HCT116 (cell line): ENCODE measurements around the gene CTNND2. TPM values are rescaled to one million over a fixed set of nuclear protein-coding genes. Genes with fewer than 3 reads are reported as not detected.

ENCODE experiments used
- ATAC-seq: fragments of 200-7000 bp; cut with Tn5 transposase; 2 replicates; pipeline ENCODE4 v1.9.1; 2020; ENCODE audit warnings: mild to moderate bottlenecking, moderate library complexity
- BruUV-seq: library from RNA; stranded (reverse); fragments of 400-500 nt; replicated peaks from 2 replicates; lab custom pipeline; 2021; lab: Mats Ljungman, UMichigan
- CTCF ChIA-PET: fragments of 300-600 bp; sonication (Branson Sonifier 250); formaldehyde crosslinking; loops from one replicate; lab custom pipeline; 2021; ENCODE audit warnings: antibody characterized with exemption; lab: Charles Lee
- POLR2A ChIA-PET: fragments of 300-600, 350-600 bp; sonication (Branson Sonifier 250); formaldehyde crosslinking; loops from one replicate; lab custom pipeline; 2021; ENCODE audit warnings: antibody characterized with exemption; lab: Charles Lee
- RAD21 ChIA-PET, 2 experiments: fragments of 300-600 bp; sonication (Branson Sonifier 250); formaldehyde crosslinking; loops; one replicate each; lab custom pipeline; 2023; ENCODE audit warnings: low total read pairs in 2 of 2; ENCODE audit not compliant: uncharacterized antibody in 2 of 2, unreplicated experiment in 2 of 2, low non-redundant PET in 1 of 2; lab: Charles Lee
- DNase-seq: peaks from one replicate; pipeline ENCODE4 v3.0.0-alpha.2; 2010; ENCODE audit warnings: low read depth, low spot score
- H2AFZ ChIP-seq: fragments of 200-600 bp; shearing (Covaris generic), sonication (generic); 2 replicates; pipeline ENCODE4 v1.6.1; 2017; ENCODE audit warnings: low read depth, mixed run types, mixed read lengths, antibody characterized with exemption, low read length; ENCODE audit not compliant: poor library complexity, severe bottlenecking
- H3K27ac ChIP-seq: 2 replicates; pipeline ENCODE4 v1.5.1; 2012; ENCODE audit warnings: low read depth, low read length
- H3K27me3 ChIP-seq: fragments of 200-600 bp; sonication (generic); 2 replicates; pipeline ENCODE4 v1.6.1; 2016; ENCODE audit warnings: mixed run types, low read length, mixed read lengths; ENCODE audit not compliant: insufficient read depth
- H3K36me3 ChIP-seq, 2 experiments: fragments of 200-500 bp in 1 of 2; fragments of 200-600 bp in 1 of 2; sonication (Bioruptor generic) in 1 of 2; sonication (generic) in 1 of 2; 2 replicates each; pipeline versions ENCODE4 v1.5.1 to v1.6.1; 2014 to 2016; ENCODE audit warnings: low read length in 2 of 2, inconsistent platforms in 1 of 2, mixed read lengths in 1 of 2, mixed run types in 1 of 2; ENCODE audit not compliant: insufficient read depth in 2 of 2, control insufficient read depth in 1 of 2
- H3K4me1 ChIP-seq, 2 experiments: fragments of 200-600 bp in 1 of 2; sonication (generic) in 1 of 2; 2 replicates each; pipeline versions ENCODE4 v1.5.1 to v1.6.1; 2012 to 2017; ENCODE audit warnings: low read length in 2 of 2, inconsistent platforms in 1 of 2, mild to moderate bottlenecking in 1 of 2, mixed read lengths in 1 of 2, mixed run types in 1 of 2, moderate library complexity in 1 of 2; ENCODE audit not compliant: insufficient read depth in 2 of 2, control insufficient read depth in 1 of 2
- H3K4me2 ChIP-seq: fragments of 200-600 bp; sonication (generic); 2 replicates; pipeline ENCODE4 v1.6.1; 2017; ENCODE audit warnings: mixed run types, low read length, mixed read lengths
- H3K4me3 ChIP-seq, 2 experiments: fragments of 200-600 bp in 1 of 2; sonication (generic) in 1 of 2; replicated peaks in 1 of 2; 2 replicates each; pipeline ENCODE4 v1.5.1; 2011 to 2016; ENCODE audit warnings: low read length in 2 of 2, control low read depth in 1 of 2, low read depth in 1 of 2, mild to moderate bottlenecking in 1 of 2, mixed read lengths in 1 of 2, mixed run types in 1 of 2
- H3K79me2 ChIP-seq: fragments of 200-600 bp; sonication (generic); 2 replicates; pipeline ENCODE4 v1.6.1; 2017; ENCODE audit warnings: mild to moderate bottlenecking, mixed run types, low read length, moderate library complexity, mixed read lengths; ENCODE audit not compliant: insufficient read depth
- H3K9ac ChIP-seq: fragments of 200-600 bp; sonication (generic); 2 replicates; pipeline ENCODE4 v1.6.1; 2016; ENCODE audit warnings: low read length, mixed read lengths
- H3K9me2 ChIP-seq: fragments of 200-600 bp; sonication (generic), shearing (Covaris generic); 2 replicates; pipeline ENCODE4 v1.6.1; 2017; ENCODE audit warnings: mixed run types, mild to moderate bottlenecking, moderate library complexity; ENCODE audit not compliant: insufficient read depth
- H3K9me3 ChIP-seq, 2 experiments: fragments of 200-500 bp in 1 of 2; fragments of 200-600 bp in 1 of 2; sonication (Bioruptor generic) in 1 of 2; sonication (generic) in 1 of 2; 2 replicates each; pipeline ENCODE4 v1.6.1; 2014 to 2017; ENCODE audit warnings: low read length in 2 of 2, mixed read lengths in 2 of 2, inconsistent platforms in 1 of 2, low read depth in 1 of 2, mild to moderate bottlenecking in 1 of 2, mixed run types in 1 of 2, moderate library complexity in 1 of 2; ENCODE audit not compliant: control insufficient read depth in 1 of 2, insufficient read depth in 1 of 2
- H4K20me1 ChIP-seq: fragments of 200-600 bp; sonication (generic), shearing (Covaris generic); 2 replicates; pipeline ENCODE4 v1.6.1; 2017; ENCODE audit warnings: mixed run types, mild to moderate bottlenecking, moderate library complexity; ENCODE audit not compliant: insufficient read depth
- CBX3 ChIP-seq: IDR thresholded peaks from 2 replicates; pipeline ENCODE4 v1.6.1; 2012; ENCODE audit warnings: low read depth
- EGR1 ChIP-seq: IDR thresholded peaks from 2 replicates; pipeline ENCODE4 v1.6.1; 2012; ENCODE audit warnings: low read depth
- ELF1 ChIP-seq: IDR thresholded peaks from 2 replicates; pipeline ENCODE4 v1.6.1; 2012; ENCODE audit warnings: low read depth, borderline replicate concordance
- JUND ChIP-seq: IDR thresholded peaks from 2 replicates; pipeline ENCODE4 v1.6.1; 2012
- POLR2A ChIP-seq: IDR thresholded peaks from 2 replicates; pipeline ENCODE4 v1.7.0; 2011; ENCODE audit warnings: borderline replicate concordance; ENCODE audit not compliant: insufficient read depth, insufficient read length; ENCODE audit errors: extremely low read depth
- RAD21 ChIP-seq: IDR thresholded peaks from 2 replicates; pipeline ENCODE4 v1.6.1; 2012; ENCODE audit warnings: low read depth, mild to moderate bottlenecking
- SRF ChIP-seq: IDR thresholded peaks from 2 replicates; pipeline ENCODE4 v1.6.1; 2012; ENCODE audit warnings: low read depth
- TCF7L2 ChIP-seq: IDR thresholded peaks from 2 replicates; pipeline ENCODE4 v1.7.0; 2011; ENCODE audit warnings: borderline replicate concordance, inconsistent platforms; ENCODE audit not compliant: insufficient read depth, insufficient read length; ENCODE audit errors: extremely low read depth
- YY1 ChIP-seq: IDR thresholded peaks from 2 replicates; pipeline ENCODE4 v1.6.1; 2011; ENCODE audit warnings: low read length, low read depth, moderate library complexity, mild to moderate bottlenecking; ENCODE audit not compliant: insufficient replicate concordance; ENCODE audit errors: extremely low read depth
- ZFX ChIP-seq: fragments of 450-650 bp; IDR thresholded peaks from 2 replicates; pipeline ENCODE4 v1.6.1; 2017
- ZNF274 ChIP-seq: fragments of 200-500 bp; sonication (Bioruptor generic); IDR thresholded peaks from 2 replicates; pipeline ENCODE4 v1.6.1; 2014; ENCODE audit warnings: mild to moderate bottlenecking, low read depth, low read length, inconsistent platforms
- intact Hi-C: fragments of 100-400 bp; cut with micrococcal nuclease; formaldehyde crosslinking; loops from 2 replicates; pipeline ENCODE4 v1.10.0; 2022
- total RNA-seq: library from RNA; stranded (reverse); gene quantifications from one replicate; pipeline ENCODE4 v1.2.1, GENCODE V29; 2021; ENCODE audit not compliant: unreplicated experiment
- TF ChIP-seq, protein P1 (sequence below): IDR thresholded peaks from 2 replicates; pipeline ENCODE4 v1.6.1; 2012
- TF ChIP-seq, protein P2 (sequence below), 3 experiments: fragments of 200-600 bp in 1 of 3; sonication (generic) in 1 of 3; IDR thresholded peaks in 2 of 3; conservative IDR thresholded peaks in 1 of 3; 2 replicates each; pipeline ENCODE4 v1.5.1; 2012 to 2017; ENCODE audit warnings: low read depth in 2 of 3, low read length in 2 of 3, antibody characterized with exemption in 1 of 3, borderline replicate concordance in 1 of 3, control low read depth in 1 of 3, mild to moderate bottlenecking in 1 of 3, mixed read lengths in 1 of 3, mixed run types in 1 of 3, moderate library complexity in 1 of 3; ENCODE audit not compliant: insufficient read depth in 1 of 3

CTNND2 gene
- total RNA-seq, 1 experiment from 2014 or later = not detected

DNA sequence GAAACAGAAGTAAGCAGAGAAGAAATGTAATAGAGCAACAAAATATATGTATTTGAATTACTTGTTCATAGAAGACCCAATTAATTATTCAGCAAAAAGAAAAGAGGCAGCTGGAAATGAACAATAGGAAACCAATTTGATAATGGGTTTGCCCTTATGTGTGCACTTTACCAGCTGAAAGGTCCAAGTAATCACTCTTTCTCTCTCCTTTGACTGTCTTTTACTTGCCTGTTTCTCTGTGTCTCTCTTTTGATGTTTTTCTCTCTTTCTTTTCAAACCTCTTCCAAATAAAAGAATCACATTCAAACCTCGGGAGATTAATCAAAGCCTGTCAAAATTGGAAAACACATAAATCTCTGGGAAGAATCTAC, 51.5 kb downstream of the CTNND2 start:
- no peak for ATAC-seq
- RAD21 ChIA-PET = no interaction called here
- no peak overlapping the region for H3K4me3 ChIP-seq

More for the DNA sequence above, 51.5 kb downstream of the CTNND2 start:
- H2AFZ ChIP-seq = no peak overlapping the region
- peaks cover 9 to 24% of the 10 kb centered on the region in 2 experiments; a peak in 2 of 4 replicates for H3K9me3 ChIP-seq
- no peaks in the 10 kb centered on the region for H3K27me3 ChIP-seq
- intact Hi-C loops = no loop called here
- no TSS peak for BruUV-seq
- H3K9ac ChIP-seq = no peak overlapping the region
- DNase-seq = no peak
- no peaks in the 10 kb centered on the region for H3K79me2 ChIP-seq
- H3K4me1 ChIP-seq = no peaks in the 10 kb centered on the region
- no peak overlapping the region for H3K27ac ChIP-seq
- H3K9me2 ChIP-seq = no peaks in the 10 kb centered on the region
- no peaks in the 10 kb centered on the region for H4K20me1 ChIP-seq
- TF ChIP-seq POLR2A = no peak
- no peak for TF ChIP-seq SRF
- no peak for TF ChIP-seq ZFX
- no peak for TF ChIP-seq ELF1
- TF ChIP-seq RAD21 = no peak
- TF ChIP-seq, protein P1, sequence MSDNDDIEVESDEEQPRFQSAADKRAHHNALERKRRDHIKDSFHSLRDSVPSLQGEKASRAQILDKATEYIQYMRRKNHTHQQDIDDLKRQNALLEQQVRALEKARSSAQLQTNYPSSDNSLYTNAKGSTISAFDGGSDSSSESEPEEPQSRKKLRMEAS = no peak
- TF ChIP-seq JUND = no peak
- TF ChIP-seq TCF7L2 = no peak
- TF ChIP-seq CBX3 = no peak
- TF ChIP-seq ZNF274 = no peak
- no peak for TF ChIP-seq YY1
- TF ChIP-seq EGR1 = no peak
- TF ChIP-seq, protein P2, sequence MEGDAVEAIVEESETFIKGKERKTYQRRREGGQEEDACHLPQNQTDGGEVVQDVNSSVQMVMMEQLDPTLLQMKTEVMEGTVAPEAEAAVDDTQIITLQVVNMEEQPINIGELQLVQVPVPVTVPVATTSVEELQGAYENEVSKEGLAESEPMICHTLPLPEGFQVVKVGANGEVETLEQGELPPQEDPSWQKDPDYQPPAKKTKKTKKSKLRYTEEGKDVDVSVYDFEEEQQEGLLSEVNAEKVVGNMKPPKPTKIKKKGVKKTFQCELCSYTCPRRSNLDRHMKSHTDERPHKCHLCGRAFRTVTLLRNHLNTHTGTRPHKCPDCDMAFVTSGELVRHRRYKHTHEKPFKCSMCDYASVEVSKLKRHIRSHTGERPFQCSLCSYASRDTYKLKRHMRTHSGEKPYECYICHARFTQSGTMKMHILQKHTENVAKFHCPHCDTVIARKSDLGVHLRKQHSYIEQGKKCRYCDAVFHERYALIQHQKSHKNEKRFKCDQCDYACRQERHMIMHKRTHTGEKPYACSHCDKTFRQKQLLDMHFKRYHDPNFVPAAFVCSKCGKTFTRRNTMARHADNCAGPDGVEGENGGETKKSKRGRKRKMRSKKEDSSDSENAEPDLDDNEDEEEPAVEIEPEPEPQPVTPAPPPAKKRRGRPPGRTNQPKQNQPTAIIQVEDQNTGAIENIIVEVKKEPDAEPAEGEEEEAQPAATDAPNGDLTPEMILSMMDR (IDR thresholded peaks at IDR 0.05 in 2 of 3, conservative IDR thresholded peaks at IDR 0.05 in 1 of 3; ENCODE audit: borderline replicate concordance in 1 of 3, insufficient read depth in 1 of 3, low read depth in 2 of 3, low read length in 2 of 3) = no peak
- no peaks in the 10 kb centered on the region for H3K36me3 ChIP-seq
- POLR2A ChIA-PET = no interaction called here
- CTCF ChIA-PET = no interaction called here
- no peak overlapping the region for H3K4me2 ChIP-seq
